Tibial nerve (tissue), 4 donors: ENCODE measurements around the gene PEAK3. TPM values are rescaled to one million over a fixed set of nuclear protein-coding genes. Genes with fewer than 3 reads are reported as not detected.
A peak's percentile ranks its signal among the peaks of the same experiment; 100 is the strongest.

Source experiments
- DNase-seq, 2 donors: peaks; one replicate each; pipeline ENCODE4 v3.0.0-alpha.2; 2019; ENCODE audit warnings: low spot score in 2 of 2
- H3K27ac ChIP-seq, 4 donors: fragments of 200-600 bp; sonication (generic) in 3 of 4; one replicate each; pipeline ENCODE4 v1.5.1; 2017 to 2019; ENCODE audit warnings: mild to moderate bottlenecking in 1 of 4
- H3K27me3 ChIP-seq, 2 donors: fragments of 200-600 bp; sonication (generic) in 1 of 2; one replicate each; pipeline versions ENCODE4 v1.5.1 to v1.6.0; 2017 to 2019
- H3K36me3 ChIP-seq, 3 donors: fragments of 200-600 bp; sonication (generic); one replicate each; pipeline ENCODE4 v1.5.1; 2018 to 2019
- H3K4me1 ChIP-seq, 4 donors: fragments of 200-600 bp; sonication (generic) in 3 of 4; one replicate each; pipeline ENCODE4 v1.5.1; 2017 to 2019
- H3K4me3 ChIP-seq, 4 donors: fragments of 200-600 bp; sonication (generic) in 3 of 4; one replicate each; pipeline ENCODE4 v1.5.1; 2017 to 2019; ENCODE audit warnings: mild to moderate bottlenecking in 1 of 4, moderate library complexity in 1 of 4
- H3K9me3 ChIP-seq, 4 donors: fragments of 200-600 bp; sonication (generic) in 3 of 4; one replicate each; pipeline ENCODE4 v1.5.1; 2017 to 2019
- CTCF ChIP-seq, 5 experiments: fragments of 200-600 bp in 3 of 5; fragments of 450-650 bp in 2 of 5; sonication (generic) in 3 of 5; IDR thresholded peaks; one replicate each; pipeline ENCODE4 v1.5.1; 2016 to 2019; ENCODE audit warnings: antibody characterized with exemption in 5 of 5, mild to moderate bottlenecking in 3 of 5, moderate library complexity in 2 of 5
- EP300 ChIP-seq, 2 donors: sonication (generic); formaldehyde crosslinking; IDR thresholded peaks; one replicate each; pipeline ENCODE4 v1.6.1; 2017; ENCODE audit warnings: antibody characterized with exemption in 2 of 2, mild to moderate bottlenecking in 1 of 2
- POLR2A ChIP-seq, 2 donors: fragments of 450-650 bp; IDR thresholded peaks; one replicate each; pipeline ENCODE4 v1.6.1; 2017; ENCODE audit warnings: antibody characterized with exemption in 2 of 2, mild to moderate bottlenecking in 2 of 2, moderate library complexity in 2 of 2
- WGBS, 2 donors: methylation state at CpG; one replicate each; pipeline ENCODE4 v1.1.5; 2018; 5-methylcytosine and 5-hydroxymethylcytosine counted together
- total RNA-seq, 4 donors: library from RNA; depleted of rRNA; stranded (reverse); fragments of >200 nt; gene quantifications; one replicate each; pipeline ENCODE4 v1.1.0, GENCODE V29; 2016

The PEAK3 gene
- total RNA-seq, 4 donors from 2014 or later, result 0.42 to 4.2 (median 2.2) TPM

- peaks cover 0 to 43% of the 10 kb centered on the region in 2 donors for H3K27me3 ChIP-seq
- peak overlapping the region in 2 of 4 donors; percentile 25 to 26 for H3K4me3 ChIP-seq
- H3K4me1 ChIP-seq, result peaks cover 0 to 49% (median 18%) of the 10 kb centered on the region in 4 donors
Observed at GRCh38 chr19:2251106-2252054, 30.6 kb downstream of the PEAK3 start.

GRCh38 chr19:2250766-2251105 is 31.2 kb downstream of the PEAK3 start:
- Histone ChIP-seq H3K36me3 (peaks cover 0 to 39% (median 21%) of the 10 kb centered on the region in 3 donors), H3K27me3 (peaks cover 0 to 43% of the 10 kb centered on the region in 2 donors), H3K4me1 (peaks cover 0 to 49% (median 18%) of the 10 kb centered on the region in 4 donors), H3K27ac (no peak overlapping the region), H3K9me3 (no peaks in the 10 kb centered on the region), H3K4me3 (peak overlapping the region in 1 of 4 donors; percentile 13)
- TF ChIP-seq EP300 (IDR thresholded peaks at IDR 0.05) (no peak), POLR2A (IDR thresholded peaks at IDR 0.05) (no peak), CTCF (IDR thresholded peaks at IDR 0.05) (no peak)
- no peak for DNase-seq
- WGBS, 2 donors, result 12% methylated on average over 10 to 20 of the region's 40 CpGs

More at GRCh38 chr19:2251106-2252054, 30.6 kb downstream of the PEAK3 start:
- Histone ChIP-seq H3K36me3 (peaks cover 0 to 32% (median 14%) of the 10 kb centered on the region in 3 donors), H3K27ac (no peak overlapping the region), H3K9me3 (no peaks in the 10 kb centered on the region)
- DNase-seq, result no peak
- TF ChIP-seq POLR2A (IDR thresholded peaks at IDR 0.05) (no peak), CTCF (IDR thresholded peaks at IDR 0.05) (no peak), EP300 (IDR thresholded peaks at IDR 0.05) (no peak)
- 6 to 40% methylated on average over 2 to 39 of the region's 125 CpGs for WGBS, 2 donors

- 23 to 41% methylated on average over 24 to 35 of the region's 43 CpGs for WGBS, 2 donors
Observed at GRCh38 chr19:2249880-2250765, 31.9 kb downstream of the PEAK3 start.

GRCh38 chr19:2249010-2249866 is 32.7 kb downstream of the PEAK3 start, which contains the start of gene AMH:
Gene AMH (plus strand): TSS chr19:2249323. CDS start chr19:2249333, 10 bp downstream.
- Histone ChIP-seq H3K4me1 (peaks cover 0 to 49% (median 18%) of the 10 kb centered on the region in 4 donors), H3K36me3 (peaks cover 10 to 54% (median 36%) of the 10 kb centered on the region in 3 donors), H3K27me3 (peaks cover 0 to 42% of the 10 kb centered on the region in 2 donors), H3K27ac (no peak within 1 kb of the TSS), H3K4me3 (no peak within 1 kb of the TSS), H3K9me3 (no peaks in the 10 kb centered on the region)
- no peak for DNase-seq
- no peak for TF ChIP-seq POLR2A (IDR thresholded peaks at IDR 0.05)
- no peak for TF ChIP-seq CTCF (IDR thresholded peaks at IDR 0.05)
- TF ChIP-seq EP300 (IDR thresholded peaks at IDR 0.05), result no peak
- 40 to 65% methylated on average over 2 to 20 of the region's 27 CpGs for WGBS, 2 donors

More at GRCh38 chr19:2249880-2250765, 31.9 kb downstream of the PEAK3 start:
- no peak overlapping the region for H3K4me3 ChIP-seq
- peaks cover 0 to 49% (median 18%) of the 10 kb centered on the region in 4 donors for H3K4me1 ChIP-seq
- peaks cover 4 to 45% (median 27%) of the 10 kb centered on the region in 3 donors for H3K36me3 ChIP-seq
- no peak for DNase-seq
- no peak for TF ChIP-seq POLR2A (IDR thresholded peaks at IDR 0.05)
- TF ChIP-seq CTCF (IDR thresholded peaks at IDR 0.05), result no peak
- no peaks in the 10 kb centered on the region for H3K9me3 ChIP-seq
- H3K27me3 ChIP-seq, result peaks cover 0 to 43% of the 10 kb centered on the region in 2 donors
- no peak overlapping the region for H3K27ac ChIP-seq
